Ishikawa (cell line): Measurements from ENCODE around the gene CAMK2D.

Source experiments
- CEBPB ChIP-seq: IDR thresholded peaks from 2 replicates; pipeline ENCODE4 v1.6.1; 2012
- EP300 ChIP-seq: IDR thresholded peaks from 2 replicates; pipeline ENCODE4 v1.6.1; 2012; ENCODE audit warnings: borderline replicate concordance
- FOXM1 ChIP-seq: IDR thresholded peaks from 2 replicates; pipeline ENCODE4 v1.6.1; 2012; ENCODE audit warnings: low read depth, borderline replicate concordance
- RAD21 ChIP-seq: IDR thresholded peaks from 2 replicates; pipeline ENCODE4 v1.6.1; 2012; ENCODE audit warnings: low read depth
- TAF1 ChIP-seq: IDR thresholded peaks from 2 replicates; pipeline ENCODE4 v1.6.1; 2012; ENCODE audit warnings: low read depth, mild to moderate bottlenecking
- TF ChIP-seq, protein P1 (sequence below): IDR thresholded peaks from 2 replicates; pipeline ENCODE4 v1.6.1; 2012

DNA sequence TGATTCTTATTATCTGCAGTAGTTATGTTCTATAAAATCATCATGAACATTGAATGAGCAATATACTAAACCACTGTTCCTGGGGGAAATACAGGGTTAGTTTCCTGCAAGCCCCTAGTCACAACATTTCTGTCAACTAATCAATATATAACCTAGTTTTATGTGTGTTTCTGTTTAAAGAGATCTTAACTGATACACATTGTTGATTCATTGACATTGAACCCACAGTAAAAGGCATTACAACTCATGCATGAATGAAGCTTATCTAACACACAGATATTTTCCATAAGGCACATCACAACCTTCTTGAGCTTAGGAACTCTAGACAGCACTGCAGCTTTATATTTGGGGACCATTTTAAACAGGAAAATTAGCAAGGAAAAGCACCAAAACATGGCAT lies 134.2 kb downstream of the CAMK2D start:
- TF ChIP-seq EP300 (no peak), RAD21 (no peak), TAF1 (no peak), CEBPB (no peak), FOXM1 (no peak)
- TF ChIP-seq, protein P1, sequence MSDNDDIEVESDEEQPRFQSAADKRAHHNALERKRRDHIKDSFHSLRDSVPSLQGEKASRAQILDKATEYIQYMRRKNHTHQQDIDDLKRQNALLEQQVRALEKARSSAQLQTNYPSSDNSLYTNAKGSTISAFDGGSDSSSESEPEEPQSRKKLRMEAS = no peak
